MM.1S (cell line): ENCODE results near the gene H6PD.

Experiments
- EZH2 ChIP-seq: fragments of 300-600 bp; sonication (generic); optimal IDR thresholded peaks from 2 replicates; pipeline ENCODE3; 2017; ENCODE audit warnings: low read depth, mild to moderate bottlenecking, antibody characterized with exemption, low read length, mixed read lengths
- EZH2phosphoT487 ChIP-seq: fragments of 300-600 bp; sonication (generic); IDR thresholded peaks from 2 replicates; pipeline ENCODE4 v1.6.1; 2018; ENCODE audit warnings: antibody characterized with exemption, low read length
- TF ChIP-seq, protein P1 (sequence below): fragments of 300-600 bp; sonication (generic); IDR thresholded peaks from 2 replicates; pipeline ENCODE4 v1.5.1; 2016; ENCODE audit warnings: antibody characterized with exemption, low read length, mixed read lengths

DNA sequence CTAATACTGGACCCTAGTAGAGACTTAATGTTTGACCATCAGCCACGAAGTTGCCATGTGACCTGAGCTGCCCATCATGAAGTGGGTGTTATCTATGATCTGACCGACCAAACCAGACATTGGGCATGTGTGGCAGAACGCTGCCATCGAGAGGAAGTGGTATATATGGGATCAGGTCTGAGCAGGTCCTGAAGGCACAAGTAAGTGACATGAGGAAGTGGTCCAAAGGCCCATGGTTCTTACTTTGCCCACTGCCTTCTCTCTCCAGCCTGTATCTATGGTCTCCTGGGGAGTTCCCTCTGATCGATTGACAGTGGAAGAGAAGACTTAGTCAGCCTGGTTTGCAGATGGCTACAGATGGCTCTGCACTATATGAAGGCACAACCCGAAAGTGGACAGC, 66.0 kb downstream of the H6PD start:
- TF ChIP-seq, protein P1, sequence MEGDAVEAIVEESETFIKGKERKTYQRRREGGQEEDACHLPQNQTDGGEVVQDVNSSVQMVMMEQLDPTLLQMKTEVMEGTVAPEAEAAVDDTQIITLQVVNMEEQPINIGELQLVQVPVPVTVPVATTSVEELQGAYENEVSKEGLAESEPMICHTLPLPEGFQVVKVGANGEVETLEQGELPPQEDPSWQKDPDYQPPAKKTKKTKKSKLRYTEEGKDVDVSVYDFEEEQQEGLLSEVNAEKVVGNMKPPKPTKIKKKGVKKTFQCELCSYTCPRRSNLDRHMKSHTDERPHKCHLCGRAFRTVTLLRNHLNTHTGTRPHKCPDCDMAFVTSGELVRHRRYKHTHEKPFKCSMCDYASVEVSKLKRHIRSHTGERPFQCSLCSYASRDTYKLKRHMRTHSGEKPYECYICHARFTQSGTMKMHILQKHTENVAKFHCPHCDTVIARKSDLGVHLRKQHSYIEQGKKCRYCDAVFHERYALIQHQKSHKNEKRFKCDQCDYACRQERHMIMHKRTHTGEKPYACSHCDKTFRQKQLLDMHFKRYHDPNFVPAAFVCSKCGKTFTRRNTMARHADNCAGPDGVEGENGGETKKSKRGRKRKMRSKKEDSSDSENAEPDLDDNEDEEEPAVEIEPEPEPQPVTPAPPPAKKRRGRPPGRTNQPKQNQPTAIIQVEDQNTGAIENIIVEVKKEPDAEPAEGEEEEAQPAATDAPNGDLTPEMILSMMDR, result no peak
- TF ChIP-seq EZH2, result no peak
- no peak for TF ChIP-seq EZH2phosphoT487
